DND-41 (cell line): ENCODE data around the gene NPC1.
"Not testable (repeated sequence)": the region's sequence is repeated elsewhere in the genome, so short reads cannot be mapped to it uniquely, and the experiment has no call there.

ENCODE experiments used
- ATAC-seq: fragments of 200-7000 bp; cut with Tn5 transposase; 3 replicates; pipeline ENCODE4 v1.9.1; 2021; ENCODE audit warnings: low read depth; ENCODE audit not compliant: insufficient read depth
- DNase-seq: peaks from one replicate; pipeline ENCODE4 v3.0.0-alpha.2; 2020
- H2AFZ ChIP-seq: 2 replicates; pipeline ENCODE4 v1.6.0; 2012; ENCODE audit warnings: low read depth, low read length
- H3K27ac ChIP-seq: 2 replicates; pipeline ENCODE4 v1.5.1; 2012; ENCODE audit warnings: low read length, inconsistent platforms
- H3K27me3 ChIP-seq: fragments of 200-600 bp; sonication (generic); 2 replicates; pipeline ENCODE4 v1.6.0; 2012; ENCODE audit warnings: low read length, mild to moderate bottlenecking, inconsistent platforms; ENCODE audit not compliant: insufficient read depth, poor library complexity
- H3K36me3 ChIP-seq: 2 replicates; pipeline ENCODE4 v1.5.1; 2012; ENCODE audit warnings: low read length, inconsistent platforms; ENCODE audit not compliant: insufficient read depth
- H3K4me1 ChIP-seq: 2 replicates; pipeline ENCODE4 v1.5.1; 2012; ENCODE audit warnings: mild to moderate bottlenecking, low read length; ENCODE audit not compliant: insufficient read depth
- H3K4me2 ChIP-seq: 2 replicates; pipeline ENCODE4 v1.6.0; 2012; ENCODE audit warnings: mild to moderate bottlenecking, moderate library complexity, low read length, inconsistent platforms; ENCODE audit not compliant: insufficient read depth
- H3K4me3 ChIP-seq, 2 experiments: fragments of 200-600 bp in 1 of 2; shearing (Covaris generic) in 1 of 2; 2 replicates each; pipeline ENCODE4 v1.5.1; 2012 to 2016; ENCODE audit warnings: inconsistent platforms in 2 of 2, low read length in 2 of 2, mild to moderate bottlenecking in 2 of 2, low read depth in 1 of 2, moderate library complexity in 1 of 2
- H3K79me2 ChIP-seq: 2 replicates; pipeline ENCODE4 v1.6.0; 2012; ENCODE audit warnings: low read length, inconsistent platforms; ENCODE audit not compliant: insufficient read depth
- H3K9ac ChIP-seq: 2 replicates; pipeline ENCODE4 v1.6.0; 2012; ENCODE audit warnings: low read depth, mild to moderate bottlenecking, inconsistent platforms, low read length, moderate library complexity
- H3K9me3 ChIP-seq: 2 replicates; pipeline ENCODE4 v1.5.1; 2012; ENCODE audit warnings: low read length, moderate library complexity, mild to moderate bottlenecking, inconsistent platforms; ENCODE audit not compliant: insufficient read depth, severe bottlenecking
- H4K20me1 ChIP-seq: 2 replicates; pipeline ENCODE4 v1.6.0; 2012; ENCODE audit warnings: low read length; ENCODE audit not compliant: insufficient read depth
- CTCF ChIP-seq: IDR thresholded peaks from 2 replicates; pipeline ENCODE4 v1.5.1; 2012; ENCODE audit warnings: borderline replicate concordance, low read length, moderate library complexity, mild to moderate bottlenecking; ENCODE audit not compliant: poor library complexity, severe bottlenecking; ENCODE audit errors: extremely low read depth
- EZH2 ChIP-seq: IDR thresholded peaks from 3 replicates; pipeline ENCODE4 v1.6.1; 2012; ENCODE audit warnings: borderline replicate concordance, low read depth, mild to moderate bottlenecking, moderate library complexity, low read length, inconsistent platforms; ENCODE audit not compliant: severe bottlenecking

Gene NPC1

GRCh38 chr18:23494992-23495391, 91.3 kb downstream of the NPC1 start:
- Histone ChIP-seq H3K79me2 (no peaks in the 10 kb centered on the region), H3K27ac (no peak overlapping the region), H3K4me3 (no peak overlapping the region), H3K36me3 (no peaks in the 10 kb centered on the region), H2AFZ (no peak overlapping the region), H3K9ac (no peak overlapping the region), H3K4me2 (no peak overlapping the region), H4K20me1 (no peaks in the 10 kb centered on the region), H3K9me3 (no peaks in the 10 kb centered on the region), H3K27me3 (no peaks in the 10 kb centered on the region), H3K4me1 (peaks cover 6% of the 10 kb centered on the region)
- no peak for TF ChIP-seq EZH2
- no peak for TF ChIP-seq CTCF
- DNase-seq (no peak), ATAC-seq (no peak)

- TF ChIP-seq CTCF = no peak
- no peak for TF ChIP-seq EZH2
- no peak overlapping the region for H3K4me3 ChIP-seq
- no peaks in the 10 kb centered on the region for H3K79me2 ChIP-seq
- H3K27me3 ChIP-seq = no peaks in the 10 kb centered on the region
- no peak for ATAC-seq
- H3K4me1 ChIP-seq = peaks cover under 1% of the 10 kb centered on the region; the same call in 1 of the 2 replicates
- no peaks in the 10 kb centered on the region for H4K20me1 ChIP-seq
- no peak overlapping the region for H2AFZ ChIP-seq
- no peak for DNase-seq
- no peak overlapping the region for H3K9ac ChIP-seq
- no peaks in the 10 kb centered on the region for H3K9me3 ChIP-seq
- H3K27ac ChIP-seq = no peak overlapping the region
- no peak overlapping the region for H3K4me2 ChIP-seq
- H3K36me3 ChIP-seq = no peaks in the 10 kb centered on the region
These were observed 92.7 kb downstream of the NPC1 start for GRCh38 chr18:23493654-23494053.

GRCh38 chr18:23489586-23489985, 96.7 kb downstream of the NPC1 start:
- not testable (repeated sequence) for H3K79me2 ChIP-seq

GRCh38 chr18:23487738-23488570, 98.4 kb downstream of the NPC1 start:
- no peak overlapping the region for H3K27ac ChIP-seq
- no peak for DNase-seq
- ATAC-seq = no peak

More at GRCh38 chr18:23489586-23489985, 96.7 kb downstream of the NPC1 start:
- not testable (repeated sequence) for DNase-seq, ATAC-seq, H3K4me1 ChIP-seq, H3K36me3 ChIP-seq, H3K27me3 ChIP-seq, H2AFZ ChIP-seq, H3K9me3 ChIP-seq, H4K20me1 ChIP-seq, H3K27ac ChIP-seq, H3K4me2 ChIP-seq, H3K9ac ChIP-seq, H3K4me3 ChIP-seq

More at GRCh38 chr18:23487738-23488570, 98.4 kb downstream of the NPC1 start:
- Histone ChIP-seq H3K4me2 (no peak overlapping the region), H3K36me3 (peaks cover 5% of the 10 kb centered on the region; the same call in 1 of the 2 replicates), H3K27me3 (no peaks in the 10 kb centered on the region), H4K20me1 (no peaks in the 10 kb centered on the region), H3K9ac (no peak overlapping the region), H3K9me3 (no peaks in the 10 kb centered on the region), H3K79me2 (no peaks in the 10 kb centered on the region), H3K4me3 (no peak overlapping the region), H3K4me1 (no peaks in the 10 kb centered on the region), H2AFZ (no peak overlapping the region)
- TF ChIP-seq EZH2 (no peak), CTCF (no peak)
